ENCODE measurements around the gene POU2F2.

The POU2F2 gene

DNA sequence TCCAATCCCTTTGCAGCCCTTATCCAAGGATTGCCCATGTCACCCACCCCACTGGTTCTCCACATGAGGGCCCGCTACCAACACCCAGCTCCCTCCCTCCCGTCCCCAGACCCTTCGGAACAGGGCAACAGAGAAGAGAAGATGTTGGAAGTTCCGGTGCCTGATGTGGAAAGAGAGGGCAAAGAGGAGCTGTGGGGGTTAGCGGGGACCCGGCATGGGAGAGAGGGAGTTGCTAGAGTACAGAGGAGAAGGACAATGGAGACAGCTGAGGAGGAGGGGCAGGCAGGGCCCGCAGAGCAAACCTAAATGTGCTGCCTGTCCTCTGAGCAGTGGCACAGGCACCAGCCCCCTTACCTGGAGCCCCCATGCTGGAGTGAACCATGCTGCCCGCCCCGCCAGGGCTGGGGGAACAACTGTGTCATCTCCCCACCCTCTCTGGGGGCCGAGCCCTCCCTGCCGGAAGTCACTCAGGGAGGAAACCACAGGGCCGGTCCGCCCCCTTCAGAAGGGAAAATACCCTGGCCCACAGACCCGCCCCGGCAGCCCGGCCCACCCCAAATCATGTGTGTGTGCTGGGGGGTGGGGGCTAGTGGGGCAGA lies at the start of gene POU2F2:
Gene POU2F2, minus strand, starts transcription at position 417 of the 599 bp plus-strand sequence. Its CDS starts 35 bp downstream, at position 382.
- peak; percentile 74 to 87 (median 76) for DNase-seq (ENCODE audit: low read depth in 3 of 3)

GRCh38 chr19:42178791-42179674 lies 46.8 kb upstream of the POU2F2 start:
- DNase-seq (ENCODE audit: low read depth in 3 of 3): no peak

DNA sequence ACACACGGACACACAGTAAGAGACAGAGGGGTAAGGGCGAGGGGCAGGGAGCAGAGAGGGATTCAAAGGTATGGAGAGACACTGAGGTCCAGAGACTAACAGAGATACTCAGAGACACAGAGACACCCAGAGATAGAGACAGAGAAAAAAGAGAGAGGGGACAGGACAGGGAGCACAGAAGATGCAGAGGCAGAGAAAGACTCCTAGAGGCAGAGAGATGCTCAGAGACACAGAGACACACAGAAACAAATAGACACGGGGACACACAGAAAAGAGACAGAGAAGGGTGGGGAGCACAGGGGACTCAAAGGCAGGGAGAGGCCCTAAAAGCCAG lies 45.4 kb upstream of the POU2F2 start:
- no peak for DNase-seq (ENCODE audit: low read depth in 3 of 3)

GRCh38 chr19:42176990-42177685 lies 44.9 kb upstream of the POU2F2 start:
- DNase-seq (ENCODE audit: low read depth in 3 of 3): peak in 2 of 3 experiments; percentile 50 to 78

DNA sequence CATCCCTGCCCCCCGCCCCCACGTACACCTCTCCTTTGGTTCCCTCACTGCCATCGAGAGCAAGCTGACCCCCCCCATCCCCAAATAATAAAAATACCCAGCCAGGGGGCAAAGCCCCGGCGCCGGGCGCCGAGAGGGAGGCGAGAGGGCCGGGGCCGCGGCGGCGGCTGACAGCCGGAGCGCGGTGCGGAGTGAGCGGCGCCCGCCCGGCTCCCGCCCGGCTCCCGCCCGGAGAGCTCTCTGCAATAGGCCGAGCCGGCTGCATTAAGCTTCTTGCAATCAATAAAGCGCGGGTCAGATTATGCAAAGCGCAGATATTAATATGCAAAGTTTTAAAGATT lies 44.4 kb upstream of the POU2F2 start:
- no peak for DNase-seq (ENCODE audit: low read depth in 3 of 3)

DNA sequence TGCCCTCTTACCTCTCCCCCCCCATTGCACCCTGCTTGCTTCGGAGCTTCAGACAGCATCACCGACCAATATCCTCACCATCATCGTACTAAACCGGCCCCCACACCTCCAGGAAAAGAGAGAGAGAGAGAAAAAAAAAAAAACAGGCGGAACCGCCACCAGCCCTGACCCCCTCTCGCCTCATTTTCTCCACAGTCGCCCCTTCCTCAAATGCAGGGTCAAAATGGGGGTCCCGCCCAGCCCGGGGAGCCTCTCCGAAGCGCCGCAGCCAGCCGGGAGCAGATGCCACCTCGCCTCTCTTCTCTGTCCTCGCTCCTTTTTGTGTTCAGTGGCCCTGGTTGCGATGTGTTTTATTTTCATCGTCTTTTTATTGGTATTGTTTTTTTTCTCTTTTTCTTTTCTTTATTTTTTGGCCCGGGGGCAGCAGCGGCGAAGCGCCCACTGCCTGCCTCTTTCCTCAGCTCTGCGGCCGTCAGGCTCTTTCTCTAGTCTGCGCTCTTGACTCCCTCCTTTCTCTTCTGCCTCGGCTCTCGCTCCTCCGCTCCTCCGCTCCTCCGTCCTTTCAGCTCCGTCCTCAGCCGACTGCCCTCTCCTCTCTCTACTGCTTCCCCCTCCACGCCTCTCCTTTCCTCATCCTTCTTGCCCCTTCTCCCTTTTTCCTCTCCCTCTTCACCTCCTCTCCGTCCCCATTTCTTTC lies 43.9 kb upstream of the POU2F2 start:
- DNase-seq (ENCODE audit: low read depth in 3 of 3): no peak

DNA sequence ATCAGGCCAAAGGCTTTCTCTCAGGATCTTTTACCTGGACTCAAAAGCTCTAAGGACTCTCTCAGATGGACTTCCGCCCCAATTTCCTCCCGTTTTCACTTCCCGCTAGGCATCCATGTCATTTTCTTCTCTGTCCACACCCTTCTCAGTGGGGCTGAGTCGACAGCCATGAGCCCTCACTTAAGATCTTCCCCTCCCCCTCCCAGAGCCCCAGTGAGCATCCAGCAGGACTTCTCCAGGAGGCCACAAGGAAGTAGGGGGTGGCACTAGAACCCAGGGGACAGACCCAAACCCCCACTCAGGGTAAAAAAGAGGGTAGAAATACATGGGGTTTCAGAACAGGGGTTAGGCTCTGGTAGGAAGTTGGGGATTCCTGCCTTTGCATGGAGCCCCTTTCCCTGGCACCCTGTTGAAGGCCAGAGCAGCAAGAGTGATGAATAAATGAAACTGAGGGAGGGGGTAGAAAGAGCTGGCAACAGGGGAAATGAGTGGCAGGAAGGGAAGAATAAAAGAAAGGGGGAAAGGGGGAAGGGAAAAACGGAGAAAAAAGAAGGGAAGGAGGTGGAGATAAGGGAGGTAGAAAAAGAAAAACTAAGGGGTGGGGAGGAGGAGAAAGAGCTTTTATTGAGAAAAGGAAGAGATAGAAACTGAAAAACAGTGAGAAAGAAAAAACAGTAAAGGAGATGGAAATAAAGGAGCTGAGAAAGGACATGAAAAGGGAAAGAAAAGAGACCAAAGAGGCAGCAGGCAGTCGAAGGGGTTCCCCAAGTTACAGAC lies 42.9 kb upstream of the POU2F2 start:
- DNase-seq (ENCODE audit: low read depth in 3 of 3): no peak

DNA sequence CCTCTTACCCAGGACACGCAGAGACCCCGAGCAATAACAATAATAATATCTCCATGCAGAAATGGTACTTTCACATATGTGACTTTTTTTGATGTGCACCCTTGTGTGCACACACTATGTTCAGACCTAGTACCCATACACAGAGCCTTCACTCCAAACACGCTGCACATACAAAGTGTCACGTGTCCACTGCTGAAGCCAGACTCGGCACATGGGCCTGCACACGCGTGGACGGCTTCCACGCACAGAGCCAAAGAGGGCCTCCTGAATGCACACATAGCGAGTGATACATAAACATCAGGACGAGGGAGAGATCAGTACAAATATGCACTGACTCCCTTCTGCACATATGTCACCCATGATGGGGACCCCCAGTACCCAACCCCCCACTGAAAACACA lies 41.9 kb upstream of the POU2F2 start:
- no peak for DNase-seq (ENCODE audit: low read depth in 3 of 3)

DNA sequence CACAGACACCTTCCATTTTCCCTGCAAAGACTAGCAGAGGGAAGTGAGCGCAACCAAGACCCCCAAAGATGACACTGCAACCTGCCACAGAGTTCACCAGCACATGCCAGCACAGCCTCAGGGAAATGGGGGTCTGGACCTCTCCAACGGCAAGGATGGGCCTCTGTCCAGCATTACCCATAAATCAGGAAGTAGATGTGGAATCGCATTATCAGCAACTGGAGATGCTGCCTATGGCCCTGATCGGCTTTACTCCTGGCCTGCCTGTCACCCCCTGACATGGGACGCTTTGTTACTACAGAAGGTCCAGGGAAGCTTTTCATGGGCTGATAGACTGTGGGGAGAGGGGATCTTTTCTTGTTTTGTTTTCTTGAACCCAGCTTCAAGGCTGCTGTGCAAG lies 41.4 kb upstream of the POU2F2 start:
- DNase-seq (ENCODE audit: low read depth in 3 of 3): no peak

- DNase-seq (ENCODE audit: low read depth in 3 of 3): no peak
These were observed 40.0 kb upstream of the POU2F2 start for GRCh38 chr19:42172261-42172660.

- DNase-seq (ENCODE audit: low read depth in 3 of 3): no peak
These were observed 38.5 kb upstream of the POU2F2 start for GRCh38 chr19:42170715-42171114.

- DNase-seq (ENCODE audit: low read depth in 3 of 3): no peak
These were observed 37.5 kb upstream of the POU2F2 start for GRCh38 chr19:42169486-42170413.

- DNase-seq (ENCODE audit: low read depth in 3 of 3): no peak
These were observed 36.0 kb upstream of the POU2F2 start for GRCh38 chr19:42168206-42168605.

DNA sequence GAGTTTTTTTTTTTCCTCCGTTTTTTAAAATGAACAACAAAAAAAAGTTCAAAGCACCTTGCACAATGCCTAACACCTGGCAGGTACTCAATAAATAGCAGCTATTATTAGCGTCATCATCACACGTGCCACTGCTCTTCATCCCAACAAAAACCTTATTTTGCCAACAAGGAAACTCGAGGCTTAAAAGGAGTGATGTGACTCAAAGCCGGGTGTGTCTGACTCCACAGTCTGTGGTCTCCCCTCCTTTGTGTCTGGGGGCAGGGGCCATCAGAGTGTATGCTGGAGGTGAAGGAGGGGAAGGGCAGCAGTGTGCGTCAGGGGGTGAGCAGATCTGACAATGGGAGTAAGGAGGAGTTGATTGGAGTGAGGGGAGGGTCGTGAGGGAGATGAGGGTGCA lies 34.1 kb upstream of the POU2F2 start:
- no peak for DNase-seq (ENCODE audit: low read depth in 3 of 3)

- DNase-seq (ENCODE audit: low read depth in 3 of 3): no peak
These were observed 32.9 kb upstream of the POU2F2 start for GRCh38 chr19:42165146-42165545.

- DNase-seq (ENCODE audit: low read depth in 3 of 3): no peak
These were observed 29.5 kb upstream of the POU2F2 start for GRCh38 chr19:42161616-42162263.

- DNase-seq (ENCODE audit: low read depth in 3 of 3): no peak
These were observed 27.7 kb upstream of the POU2F2 start for GRCh38 chr19:42159942-42160341.

DNA sequence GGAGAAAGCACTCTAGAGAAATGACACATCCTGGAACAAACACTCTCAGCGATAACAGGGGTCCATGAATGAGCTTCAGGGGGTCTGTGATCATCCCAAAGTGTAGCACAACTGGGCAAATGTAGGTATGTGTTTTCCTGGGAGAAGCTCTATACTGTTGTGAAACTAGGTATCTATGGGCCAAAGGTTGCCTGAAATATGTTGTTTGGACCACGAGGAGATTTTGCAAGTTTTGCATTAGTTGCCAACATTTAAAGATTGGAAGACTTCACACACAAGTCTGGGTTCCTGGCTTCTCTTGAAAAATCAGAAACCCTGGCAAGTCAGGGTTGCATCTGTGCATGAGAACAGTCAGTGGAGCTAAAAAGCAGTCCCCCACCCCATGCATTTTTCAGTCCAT lies 26.7 kb upstream of the POU2F2 start:
- no peak for DNase-seq (ENCODE audit: low read depth in 3 of 3)

- DNase-seq (ENCODE audit: low read depth in 3 of 3): no peak
These were observed 24.3 kb upstream of the POU2F2 start for GRCh38 chr19:42156571-42156970.

DNA sequence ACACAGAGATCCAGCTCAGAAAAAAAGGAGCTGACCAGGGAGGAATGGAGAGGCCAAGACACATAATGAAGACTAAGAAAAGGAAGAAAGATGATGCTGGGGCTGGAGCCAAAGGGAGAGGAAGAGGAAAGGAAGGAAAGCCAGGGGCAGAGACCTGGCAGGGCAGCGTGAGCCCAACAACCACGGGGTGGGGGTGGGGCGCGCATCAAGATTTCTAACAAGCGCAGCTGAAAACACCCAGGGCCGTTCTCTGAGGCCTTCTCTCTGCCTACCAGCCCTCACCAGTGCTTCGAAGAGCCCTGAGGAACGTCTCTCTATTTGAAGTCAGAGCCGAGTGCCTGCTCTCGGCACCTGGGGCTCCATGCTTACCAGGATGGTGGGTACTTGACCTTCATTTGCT lies 23.6 kb upstream of the POU2F2 start:
- no peak for DNase-seq (ENCODE audit: low read depth in 3 of 3)
